Stomach (tissue), 4 donors: ENCODE measurements around the gene KBTBD4.

ENCODE experiments used
- EP300 ChIP-seq: sonication (generic); formaldehyde crosslinking; IDR thresholded peaks from one replicate; pipeline ENCODE4 v1.6.1; 2017; ENCODE audit warnings: antibody characterized with exemption
- POLR2A ChIP-seq, 4 donors: fragments of 450-650 bp; IDR thresholded peaks; one replicate each; pipeline ENCODE4 v1.6.1; 2016; ENCODE audit warnings: antibody characterized with exemption in 4 of 4, control low read depth in 2 of 4, mild to moderate bottlenecking in 1 of 4, moderate library complexity in 1 of 4
- POLR2AphosphoS5 ChIP-seq, 3 donors: sonication (generic); formaldehyde crosslinking; IDR thresholded peaks; one replicate each; pipeline ENCODE4 v1.6.1; 2016; ENCODE audit warnings: antibody characterized with exemption in 3 of 3
- TF ChIP-seq, protein P1 (sequence below), 7 experiments: fragments of 450-650 bp in 4 of 7; fragments of 200-600 bp in 3 of 7; sonication (generic) in 3 of 7; IDR thresholded peaks; one replicate each; pipeline ENCODE4 v1.5.1; 2016 to 2019; ENCODE audit warnings: antibody characterized with exemption in 7 of 7, control low read depth in 2 of 7, mild to moderate bottlenecking in 1 of 7

DNA sequence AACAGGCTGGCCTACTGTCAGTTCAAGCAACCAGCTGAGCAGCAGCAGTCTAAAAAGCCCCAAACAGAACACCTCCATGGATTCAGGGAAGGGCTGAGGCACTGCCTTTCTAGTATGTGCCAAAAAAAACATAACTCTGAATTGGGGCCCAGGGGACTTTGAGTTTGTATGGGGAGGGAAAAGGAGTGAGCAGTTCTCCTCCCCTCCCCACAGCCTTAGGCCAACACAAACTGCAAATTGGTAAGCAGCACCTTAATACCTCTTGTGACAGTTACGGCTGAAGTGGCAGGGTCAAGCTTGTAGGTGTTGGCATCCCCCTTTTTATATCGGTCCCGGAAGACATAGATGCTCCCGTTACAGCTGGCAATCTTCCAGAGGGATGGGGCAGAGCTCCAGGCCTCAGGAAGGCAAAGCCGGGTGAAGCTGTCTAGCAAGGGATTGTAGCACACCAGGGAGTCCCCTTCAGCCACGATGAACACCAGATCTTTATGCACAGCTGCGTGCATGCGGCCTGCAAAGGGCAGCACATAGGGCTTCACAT, 6.0 kb downstream of the KBTBD4 start:
- TF ChIP-seq, protein P1, sequence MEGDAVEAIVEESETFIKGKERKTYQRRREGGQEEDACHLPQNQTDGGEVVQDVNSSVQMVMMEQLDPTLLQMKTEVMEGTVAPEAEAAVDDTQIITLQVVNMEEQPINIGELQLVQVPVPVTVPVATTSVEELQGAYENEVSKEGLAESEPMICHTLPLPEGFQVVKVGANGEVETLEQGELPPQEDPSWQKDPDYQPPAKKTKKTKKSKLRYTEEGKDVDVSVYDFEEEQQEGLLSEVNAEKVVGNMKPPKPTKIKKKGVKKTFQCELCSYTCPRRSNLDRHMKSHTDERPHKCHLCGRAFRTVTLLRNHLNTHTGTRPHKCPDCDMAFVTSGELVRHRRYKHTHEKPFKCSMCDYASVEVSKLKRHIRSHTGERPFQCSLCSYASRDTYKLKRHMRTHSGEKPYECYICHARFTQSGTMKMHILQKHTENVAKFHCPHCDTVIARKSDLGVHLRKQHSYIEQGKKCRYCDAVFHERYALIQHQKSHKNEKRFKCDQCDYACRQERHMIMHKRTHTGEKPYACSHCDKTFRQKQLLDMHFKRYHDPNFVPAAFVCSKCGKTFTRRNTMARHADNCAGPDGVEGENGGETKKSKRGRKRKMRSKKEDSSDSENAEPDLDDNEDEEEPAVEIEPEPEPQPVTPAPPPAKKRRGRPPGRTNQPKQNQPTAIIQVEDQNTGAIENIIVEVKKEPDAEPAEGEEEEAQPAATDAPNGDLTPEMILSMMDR (IDR thresholded peaks at IDR 0.05), result no peak
- TF ChIP-seq POLR2A (IDR thresholded peaks at IDR 0.05) (no peak), POLR2AphosphoS5 (IDR thresholded peaks at IDR 0.05) (no peak), EP300 (no peak)
